ENCODE measurements around the gene LMTK3.

- TF ChIP-seq, protein P1, sequence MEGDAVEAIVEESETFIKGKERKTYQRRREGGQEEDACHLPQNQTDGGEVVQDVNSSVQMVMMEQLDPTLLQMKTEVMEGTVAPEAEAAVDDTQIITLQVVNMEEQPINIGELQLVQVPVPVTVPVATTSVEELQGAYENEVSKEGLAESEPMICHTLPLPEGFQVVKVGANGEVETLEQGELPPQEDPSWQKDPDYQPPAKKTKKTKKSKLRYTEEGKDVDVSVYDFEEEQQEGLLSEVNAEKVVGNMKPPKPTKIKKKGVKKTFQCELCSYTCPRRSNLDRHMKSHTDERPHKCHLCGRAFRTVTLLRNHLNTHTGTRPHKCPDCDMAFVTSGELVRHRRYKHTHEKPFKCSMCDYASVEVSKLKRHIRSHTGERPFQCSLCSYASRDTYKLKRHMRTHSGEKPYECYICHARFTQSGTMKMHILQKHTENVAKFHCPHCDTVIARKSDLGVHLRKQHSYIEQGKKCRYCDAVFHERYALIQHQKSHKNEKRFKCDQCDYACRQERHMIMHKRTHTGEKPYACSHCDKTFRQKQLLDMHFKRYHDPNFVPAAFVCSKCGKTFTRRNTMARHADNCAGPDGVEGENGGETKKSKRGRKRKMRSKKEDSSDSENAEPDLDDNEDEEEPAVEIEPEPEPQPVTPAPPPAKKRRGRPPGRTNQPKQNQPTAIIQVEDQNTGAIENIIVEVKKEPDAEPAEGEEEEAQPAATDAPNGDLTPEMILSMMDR (optimal IDR thresholded peaks at IDR 0.05 in 1 of 3, IDR thresholded peaks at IDR 0.05 in 1 of 3, conservative IDR thresholded peaks at IDR 0.05 in 1 of 3; ENCODE audit: extremely low read depth in 1 of 3, insufficient read depth in 2 of 3, low read length in 3 of 3): no peak
- TF ChIP-seq EZH2 (IDR thresholded peaks at IDR 0.05; ENCODE audit: low read length): no peak
Observed at GRCh38 chr19:48461651-48461981, 50.0 kb downstream of the LMTK3 start.

Measured in keratinocyte (primary cell).